Measurements from ENCODE around the gene GRN. TPM values are rescaled to one million over a fixed set of nuclear protein-coding genes. Genes with fewer than 3 reads are reported as not detected.
"Not testable (repeated sequence)": the region's sequence is repeated elsewhere in the genome, so short reads cannot be mapped to it uniquely, and the experiment has no call there.

Gene GRN
- total RNA-seq, 3 donors from 2014 or later = 282 to 500 (median 411) TPM

GRCh38 chr17:44363613-44364159, 18.6 kb downstream of the GRN start, which contains the start of gene FAM171A2:
FAM171A2 (minus strand) TSS chr17:44363853; CDS start chr17:44363714, 139 bp downstream.
- DNase-seq (peak in 2 of 3 donors; percentile 55 to 74), ATAC-seq (peak; percentile 94)
- Histone ChIP-seq H3K36me3 (ENCODE audit: low read depth) (no peaks in the 10 kb centered on the region), H3K4me1 (ENCODE audit: low read depth) (peaks cover 7% of the 10 kb centered on the region), H3K9me3 (no peaks in the 10 kb centered on the region), H3K4me3 (no peak within 1 kb of the TSS)
- TF ChIP-seq CTCF (IDR thresholded peaks at IDR 0.05) = peak; percentile 90
- intact Hi-C loops (cut with DNase I, micrococcal nuclease) = no loop called here

GRCh38 chr17:44365051-44365450, 19.9 kb downstream of the GRN start:
- H3K9me3 ChIP-seq; intact Hi-C loops (cut with DNase I, micrococcal nuclease); H3K36me3 ChIP-seq (ENCODE audit: low read depth); H3K4me3 ChIP-seq; ATAC-seq; H3K4me1 ChIP-seq (ENCODE audit: low read depth); DNase-seq: not testable (repeated sequence)

GRCh38 chr17:44367231-44367979, 22.3 kb downstream of the GRN start:
- TF ChIP-seq CTCF (IDR thresholded peaks at IDR 0.05) = no peak
- H3K4me1 ChIP-seq (ENCODE audit: low read depth) = peaks cover 7% of the 10 kb centered on the region
- intact Hi-C loops (cut with DNase I, micrococcal nuclease) = no loop called here
- H3K9me3 ChIP-seq = no peaks in the 10 kb centered on the region
- ATAC-seq (no peak), DNase-seq (no peak)
- no peak overlapping the region for H3K4me3 ChIP-seq
- H3K36me3 ChIP-seq (ENCODE audit: low read depth) = no peaks in the 10 kb centered on the region

- H3K9me3 ChIP-seq; H3K4me3 ChIP-seq; H3K4me1 ChIP-seq (ENCODE audit: low read depth); intact Hi-C loops (cut with DNase I, micrococcal nuclease); H3K36me3 ChIP-seq (ENCODE audit: low read depth); ATAC-seq; DNase-seq: not testable (repeated sequence)
These were observed 23.5 kb downstream of the GRN start for GRCh38 chr17:44368391-44369243.

GRCh38 chr17:44369414-44370023, 24.4 kb downstream of the GRN start:
- ATAC-seq; H3K4me3 ChIP-seq; H3K4me1 ChIP-seq (ENCODE audit: low read depth); H3K36me3 ChIP-seq (ENCODE audit: low read depth); H3K9me3 ChIP-seq; intact Hi-C loops (cut with DNase I, micrococcal nuclease); DNase-seq: not testable (repeated sequence)

GRCh38 chr17:44372036-44372435, 26.9 kb downstream of the GRN start:
- ATAC-seq (no peak), DNase-seq (peak in 1 of 3 donors; percentile 15)
- intact Hi-C loops (cut with DNase I, micrococcal nuclease) = no loop called here
- TF ChIP-seq CTCF (IDR thresholded peaks at IDR 0.05) = no peak
- no peaks in the 10 kb centered on the region for H3K36me3 ChIP-seq (ENCODE audit: low read depth)
- H3K4me3 ChIP-seq = no peak overlapping the region
- no peaks in the 10 kb centered on the region for H3K9me3 ChIP-seq
- no peaks in the 10 kb centered on the region for H3K4me1 ChIP-seq (ENCODE audit: low read depth)
